SKM-1 treated with dmso at 0.1 percent for 144 hours (cell line): ENCODE results near the gene PLD4.
A peak's percentile ranks its signal among the peaks of the same experiment; 100 is the strongest.
"Not testable (repeated sequence)": the region's sequence is repeated elsewhere in the genome, so short reads cannot be mapped to it uniquely, and the experiment has no call there.

ENCODE experiments used
- DNase-seq: peaks from one replicate; lab custom pipeline; 2025; ENCODE audit not compliant: unreplicated experiment; lab: John Stamatoyannopoulos, UW

The PLD4 gene

GRCh38 chr14:104924421-104925213, at the start of gene PLD4:
Gene PLD4 (plus strand): TSS chr14:104924879. CDS start chr14:104927141, 2,262 bp downstream.
- DNase-seq: peak; percentile 59

- no peak for DNase-seq
Observed at GRCh38 chr14:104875412-104875751, 49.3 kb upstream of the PLD4 start.

GRCh38 chr14:104875811-104876210, 48.9 kb upstream of the PLD4 start:
- no peak for DNase-seq

GRCh38 chr14:104876251-104876699, 48.4 kb upstream of the PLD4 start:
- no peak for DNase-seq

- no peak for DNase-seq
Observed at GRCh38 chr14:104877066-104877805, 47.4 kb upstream of the PLD4 start.

GRCh38 chr14:104877806-104878550, 46.7 kb upstream of the PLD4 start:
- DNase-seq: no peak

GRCh38 chr14:104878582-104878981, 46.1 kb upstream of the PLD4 start:
- DNase-seq: no peak

- no peak for DNase-seq
Observed at GRCh38 chr14:104879201-104879982, 45.3 kb upstream of the PLD4 start.

- no peak for DNase-seq
Observed at GRCh38 chr14:104879983-104880565, 44.6 kb upstream of the PLD4 start.

- DNase-seq: no peak
Observed at GRCh38 chr14:104880584-104881210, 44.0 kb upstream of the PLD4 start.

GRCh38 chr14:104881369-104881979, 43.2 kb upstream of the PLD4 start:
- no peak for DNase-seq

GRCh38 chr14:104882325-104882973, 42.2 kb upstream of the PLD4 start:
- DNase-seq: no peak

- no peak for DNase-seq
Observed at GRCh38 chr14:104882991-104883660, 41.6 kb upstream of the PLD4 start.

GRCh38 chr14:104883681-104884361, 40.9 kb upstream of the PLD4 start:
- DNase-seq: no peak

- DNase-seq: not testable (repeated sequence)
Observed at GRCh38 chr14:104884381-104884780, 40.3 kb upstream of the PLD4 start.

GRCh38 chr14:104885031-104885972, 39.4 kb upstream of the PLD4 start:
- no peak for DNase-seq
